Stimulated activated CD4-positive, alpha-beta T cell treated with anti-CD3 and anti-CD28 coated beads, TNF-alpha, amount 100 ng/mL, for 4 hours (primary cell): ENCODE measurements around the gene PTPN14.

Experiments
- DNase-seq, 3 experiments: peaks; one replicate each; pipeline ENCODE4 v3.0.0-alpha.2; 2020; ENCODE audit warnings: low read depth in 3 of 3

PTPN14 gene

DNA sequence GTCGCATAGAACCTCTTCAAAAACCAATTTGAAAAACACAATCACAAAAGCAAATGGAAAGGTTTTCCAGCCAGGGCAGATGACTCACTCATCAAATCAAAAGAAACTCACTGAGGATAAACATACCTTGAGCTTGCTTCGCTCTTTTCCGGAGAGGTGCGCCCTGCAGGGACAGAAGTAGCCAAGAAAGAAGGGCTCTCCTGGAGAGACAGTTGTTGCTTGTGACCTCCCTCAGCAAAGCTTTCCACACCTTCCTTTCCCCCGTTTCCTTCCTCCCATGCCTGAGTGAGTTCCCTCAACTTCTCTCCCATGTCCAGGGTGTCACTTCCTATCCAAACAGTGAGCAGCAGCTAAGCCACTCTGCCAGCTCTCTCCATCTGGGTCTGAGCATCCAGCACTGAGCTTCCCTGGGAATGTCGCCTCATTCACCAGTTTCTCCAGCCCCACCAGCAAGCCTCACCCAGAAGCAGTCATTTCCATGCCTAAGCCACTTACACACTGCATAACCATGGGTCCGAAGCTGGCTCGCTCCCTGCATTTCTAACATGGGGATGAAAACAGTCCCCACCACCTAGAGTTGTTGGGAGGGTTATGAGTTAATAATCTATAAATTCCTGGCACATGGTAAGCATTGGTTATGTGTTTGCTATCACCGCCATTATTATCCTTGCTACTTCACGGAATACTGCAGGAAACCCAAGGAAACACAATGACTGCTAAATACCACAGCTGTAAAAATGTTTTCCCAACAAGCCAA lies 75.0 kb downstream of the PTPN14 start:
- no peak for DNase-seq

- DNase-seq: no peak
Observed at GRCh38 chr1:214475746-214476145, 75.7 kb downstream of the PTPN14 start.

- DNase-seq: no peak
Observed at GRCh38 chr1:214475331-214475730, 76.1 kb downstream of the PTPN14 start.

- no peak for DNase-seq
Observed at GRCh38 chr1:214474467-214474866, 76.9 kb downstream of the PTPN14 start.

DNA sequence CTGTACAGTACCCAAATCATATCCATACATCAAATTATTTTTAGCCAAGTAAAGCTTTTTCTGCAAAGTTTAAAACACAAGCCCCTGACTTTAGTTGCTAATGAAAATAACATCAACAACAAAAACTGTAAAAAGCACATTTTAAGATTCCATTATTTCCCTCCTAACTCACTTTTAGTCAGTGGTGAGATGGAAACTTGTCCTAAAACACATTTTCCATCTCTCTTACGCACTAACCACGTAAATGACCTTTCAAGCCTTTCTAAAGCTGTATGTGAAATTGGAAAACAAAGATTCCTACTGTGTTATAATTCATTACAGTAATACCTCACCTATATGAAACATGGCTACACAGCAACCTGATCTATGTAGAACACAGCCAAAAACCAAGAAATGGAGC lies 77.5 kb downstream of the PTPN14 start:
- DNase-seq: no peak

DNA sequence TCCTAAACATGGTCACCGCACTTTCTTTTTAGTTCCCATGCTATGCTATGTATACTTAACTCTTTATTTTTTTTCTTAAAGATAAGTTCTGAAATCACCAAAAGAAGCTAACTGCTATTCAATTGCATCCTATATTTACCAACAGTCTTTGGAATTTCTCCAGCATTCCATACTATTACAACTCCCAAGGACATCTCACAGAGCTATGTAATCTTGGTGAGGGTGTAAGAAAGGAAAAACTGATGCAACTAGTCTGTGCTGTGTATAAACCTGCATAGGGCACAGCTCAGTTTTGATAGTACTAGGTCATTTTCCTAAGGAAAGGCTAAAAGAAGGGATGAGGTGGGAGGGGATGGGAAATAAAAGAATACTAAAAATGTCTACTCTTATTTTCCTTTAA lies 78.0 kb downstream of the PTPN14 start:
- DNase-seq: no peak

DNA sequence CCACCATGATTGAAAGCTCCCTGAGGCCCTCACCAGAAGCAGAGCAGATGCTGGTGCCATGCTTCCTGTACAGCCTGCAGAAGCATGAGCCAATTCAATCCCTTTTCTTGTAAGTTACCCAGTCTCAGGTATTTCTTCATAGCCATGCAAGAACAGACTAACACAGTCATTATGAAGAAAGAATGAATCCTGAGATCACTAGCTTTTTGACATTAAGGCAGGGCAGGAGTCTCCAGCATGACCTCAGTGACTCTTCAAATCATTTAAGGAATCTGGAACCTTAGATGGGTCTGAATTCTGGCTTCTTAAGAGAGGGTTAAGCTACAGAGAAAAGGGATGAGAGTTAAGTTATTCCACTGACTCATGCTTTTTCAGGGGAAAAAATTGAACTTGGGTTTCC lies 79.0 kb downstream of the PTPN14 start:
- DNase-seq: no peak

DNA sequence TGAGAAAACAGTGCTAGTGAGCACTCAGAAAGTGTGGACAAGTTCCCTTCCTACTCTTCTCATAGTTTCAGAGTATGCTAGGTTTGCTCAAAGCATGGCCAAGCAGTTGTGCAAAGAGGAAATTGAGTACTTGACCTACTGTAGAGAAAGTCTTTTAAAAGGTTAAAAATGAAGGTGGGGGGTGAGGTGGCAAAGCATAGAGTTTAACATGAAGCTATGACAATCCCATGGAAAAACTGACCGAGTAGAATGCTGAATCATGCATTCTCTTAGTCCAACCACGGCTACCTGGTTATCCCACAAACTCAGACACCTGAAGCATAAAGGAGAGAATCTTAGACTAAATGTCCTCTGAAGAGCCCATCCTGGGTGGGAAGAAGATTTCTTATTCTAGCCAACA lies 79.9 kb downstream of the PTPN14 start:
- no peak for DNase-seq

DNA sequence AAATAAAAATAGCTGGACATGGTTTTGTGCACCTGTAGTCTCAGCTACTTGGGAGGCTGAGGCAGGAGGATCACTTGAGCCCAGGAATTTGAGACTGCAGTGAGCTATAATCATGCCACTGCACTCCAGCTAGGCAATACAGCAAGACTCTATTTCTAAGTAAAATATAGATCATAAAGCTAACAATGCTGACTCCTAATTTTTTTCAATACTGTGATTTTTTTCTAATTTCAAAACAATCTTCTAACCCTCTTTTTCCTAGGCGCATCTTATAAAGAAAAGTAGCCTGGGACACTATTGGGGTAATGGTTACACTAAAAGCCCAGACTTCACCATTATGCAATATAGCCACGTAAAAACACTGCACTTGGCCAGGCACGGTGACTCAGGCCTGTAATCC lies 81.3 kb downstream of the PTPN14 start:
- DNase-seq: no peak

DNA sequence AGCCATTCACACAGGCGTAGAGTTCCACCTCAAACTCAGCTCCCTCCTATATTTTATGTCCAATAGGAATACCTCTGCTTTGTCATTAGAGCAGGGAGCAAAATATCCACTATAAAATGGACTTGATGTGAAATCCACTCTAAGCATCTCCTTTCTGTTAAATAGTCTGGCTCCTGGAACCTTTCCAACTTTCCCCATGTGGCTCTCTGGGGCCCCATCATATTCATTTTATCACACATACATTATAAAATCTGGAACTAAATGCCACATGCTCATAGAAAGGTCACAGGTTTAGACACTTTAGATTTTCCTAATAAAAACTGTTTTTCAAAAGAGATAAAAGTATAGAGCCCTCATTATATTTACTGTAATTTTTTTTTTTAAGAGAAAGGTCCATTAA lies 82.1 kb downstream of the PTPN14 start:
- DNase-seq: no peak

DNA sequence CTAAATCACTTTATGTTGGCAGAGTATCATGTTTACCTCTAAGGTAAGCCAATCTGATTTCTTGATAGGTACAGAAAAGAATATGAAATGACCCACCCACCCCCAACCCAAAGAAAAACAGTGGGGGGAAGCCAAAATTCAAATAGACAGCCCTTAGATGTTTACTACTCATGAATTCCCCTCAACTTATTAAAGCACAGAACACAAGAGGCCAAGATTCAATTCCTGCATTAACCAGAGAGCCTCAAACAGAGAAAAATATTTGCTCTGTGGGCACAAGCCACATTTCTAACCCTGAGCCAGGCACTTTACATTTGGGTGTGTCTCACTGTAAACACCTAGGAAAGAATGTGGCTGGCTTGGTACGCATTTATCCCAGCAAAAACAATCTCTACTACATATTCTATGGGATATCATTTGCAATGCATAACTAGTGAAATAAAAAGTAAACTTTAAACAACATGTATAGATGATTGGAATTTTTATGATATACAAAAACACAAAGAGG lies 84.3 kb downstream of the PTPN14 start:
- no peak for DNase-seq

- DNase-seq: no peak
Observed at GRCh38 chr1:214466403-214467077, 84.9 kb downstream of the PTPN14 start.

GRCh38 chr1:214464445-214465287 lies 86.7 kb downstream of the PTPN14 start:
- DNase-seq: no peak

DNA sequence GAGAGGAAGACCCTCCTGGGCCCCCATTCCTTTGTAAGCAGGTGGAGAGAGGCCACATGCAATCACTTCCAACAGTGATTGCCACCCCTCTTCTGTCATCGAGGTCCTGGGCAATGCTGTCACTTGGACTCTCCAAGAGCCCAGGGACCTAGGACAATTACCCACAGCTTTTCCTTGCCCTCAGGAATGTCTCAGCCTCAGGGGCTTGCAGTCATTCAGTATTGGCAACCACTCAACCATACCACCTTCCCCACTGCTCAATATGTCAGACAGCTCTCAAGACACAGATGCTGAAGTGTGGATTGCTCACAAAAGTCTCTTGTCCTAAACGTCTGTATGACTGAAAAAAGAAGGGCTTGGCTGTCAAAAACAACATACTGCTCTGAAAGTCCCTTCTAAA lies 87.8 kb downstream of the PTPN14 start:
- no peak for DNase-seq

GRCh38 chr1:214462882-214463281 lies 88.5 kb downstream of the PTPN14 start:
- DNase-seq: no peak

DNA sequence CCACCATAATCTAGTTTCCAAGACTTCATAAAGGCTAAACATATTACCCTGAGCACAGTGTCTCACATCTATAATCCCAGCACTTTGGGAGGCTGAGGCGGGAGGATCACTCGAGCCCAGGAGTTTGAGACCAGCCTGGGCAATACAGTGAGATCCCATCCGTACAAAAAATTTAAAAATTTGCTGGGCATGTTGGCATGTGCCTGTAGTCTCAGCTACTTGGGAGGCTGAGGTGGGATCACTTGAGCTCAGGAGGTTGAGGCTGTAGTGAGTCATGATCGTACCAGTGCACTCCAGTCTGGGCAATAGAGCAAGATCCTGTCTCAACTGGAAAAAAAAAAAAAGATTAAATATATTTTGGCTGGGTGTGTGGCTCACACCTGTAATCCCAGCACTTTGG lies 90.1 kb downstream of the PTPN14 start:
- DNase-seq: no peak

DNA sequence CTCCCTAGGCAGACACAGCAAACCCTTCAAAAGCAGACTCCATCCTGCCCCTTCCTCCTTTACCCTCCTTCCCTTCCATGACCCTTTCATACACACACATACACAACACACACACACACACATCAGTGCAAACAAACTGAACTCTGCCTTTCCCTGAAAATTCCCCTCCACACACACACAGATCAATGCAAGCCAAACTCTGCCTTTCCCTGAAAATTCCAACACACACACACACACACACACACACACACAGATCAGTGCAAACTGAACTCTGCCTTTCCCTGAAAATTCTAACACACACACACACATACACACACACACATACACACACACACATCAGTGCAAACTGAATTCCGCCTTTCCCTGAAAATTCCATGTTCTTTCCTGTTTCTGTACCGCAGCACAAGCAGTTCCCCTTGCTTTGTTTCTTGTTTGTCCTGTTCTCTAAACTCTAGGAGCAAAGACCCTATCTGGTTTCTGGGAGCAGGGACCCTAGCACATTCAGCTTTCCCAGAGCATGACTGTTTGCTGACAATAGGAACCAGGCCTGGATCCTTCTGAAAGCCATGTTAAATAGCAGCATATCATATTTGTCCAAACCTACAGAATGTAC lies 91.0 kb downstream of the PTPN14 start:
- no peak for DNase-seq

- DNase-seq: no peak
Observed at GRCh38 chr1:214459895-214460294, 91.5 kb downstream of the PTPN14 start.

- DNase-seq: no peak
Observed at GRCh38 chr1:214458541-214458940, 92.9 kb downstream of the PTPN14 start.

DNA sequence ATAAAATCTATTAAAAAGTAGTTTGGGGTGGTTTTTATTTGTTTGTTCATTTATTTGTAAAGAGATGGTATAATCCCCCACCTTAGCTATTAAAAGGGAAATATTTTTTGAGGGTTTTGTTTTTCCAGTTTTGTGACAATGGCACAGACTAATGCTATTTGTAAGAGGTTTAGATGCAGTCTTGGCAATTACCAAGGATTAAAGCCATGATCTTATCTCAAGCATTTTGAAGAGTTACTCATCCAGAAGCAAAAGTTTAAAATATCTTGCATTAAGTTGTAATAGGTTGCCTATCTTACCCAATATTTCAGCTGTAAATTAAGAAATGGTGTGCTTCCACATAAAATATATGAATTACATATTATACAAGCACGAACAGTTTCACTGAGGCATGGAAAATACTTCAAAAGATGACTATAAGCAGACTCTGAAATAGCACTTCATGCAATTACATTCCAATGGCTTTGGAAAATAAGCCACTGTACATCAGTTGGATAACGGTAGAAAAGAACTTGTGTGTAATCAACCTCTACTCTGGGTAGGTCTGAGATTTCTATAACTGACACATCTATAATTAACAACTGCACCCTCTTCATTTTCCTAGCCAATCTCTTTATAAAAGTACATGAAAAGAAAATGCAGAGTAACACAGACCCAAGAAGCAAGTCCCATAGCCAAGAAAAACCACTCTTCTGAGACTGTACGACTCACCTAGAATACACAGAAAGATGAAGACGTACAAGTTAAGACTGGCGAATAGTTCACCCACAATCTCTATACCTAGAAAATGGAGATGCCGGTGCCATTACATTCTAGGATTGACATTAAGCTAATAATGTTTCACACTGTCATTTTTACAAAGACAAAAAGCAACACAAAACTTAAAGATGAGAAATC lies 95.2 kb downstream of the PTPN14 start:
- DNase-seq: no peak

GRCh38 chr1:214455479-214455878 lies 95.9 kb downstream of the PTPN14 start:
- DNase-seq: no peak
